ENCODE data around the gene LST1. TPM values are rescaled to one million over a fixed set of nuclear protein-coding genes. Genes with fewer than 3 reads are reported as not detected.

Gene LST1
- total and polyA plus RNA-seq, 2 of the 8 experiments (the other 6 are each of a cell fraction or from before 2014, with no cell fraction given) = not detected

- TF ChIP-seq CHD7 (IDR thresholded peaks at IDR 0.05; ENCODE audit: insufficient replicate concordance, low read length) (no peak), SP2 (IDR thresholded peaks at IDR 0.05; ENCODE audit: low read length) (no peak), YY1 (IDR thresholded peaks at IDR 0.05; ENCODE audit: low read depth, low read length) (no peak), ZNF274 (IDR thresholded peaks at IDR 0.05; ENCODE audit: borderline replicate concordance, extremely low read depth, low read length) (no peak)
Observed at GRCh38 chr6:31560697-31561058, 25.4 kb upstream of the LST1 start (continued).
